ENCODE results near the gene TNPO3.
"Not testable (repeated sequence)": the region's sequence is repeated elsewhere in the genome, so short reads cannot be mapped to it uniquely, and the experiment has no call there.

Gene TNPO3

GRCh38 chr7:129013048-129013724 lies 41.7 kb downstream of the TNPO3 start:
- no peak for DNase-seq

GRCh38 chr7:129012641-129013040 lies 42.3 kb downstream of the TNPO3 start:
- DNase-seq: no peak

- no peak for DNase-seq
Observed at GRCh38 chr7:129010075-129010474, 44.8 kb downstream of the TNPO3 start.

GRCh38 chr7:129009437-129009836 lies 45.5 kb downstream of the TNPO3 start:
- no peak for DNase-seq

GRCh38 chr7:129008645-129009414 lies 46.1 kb downstream of the TNPO3 start:
- DNase-seq: no peak

- no peak for DNase-seq
Observed at GRCh38 chr7:129007572-129007971, 47.3 kb downstream of the TNPO3 start.

GRCh38 chr7:129006636-129007414 lies 48.1 kb downstream of the TNPO3 start:
- no peak for DNase-seq

GRCh38 chr7:129005186-129005585 lies 49.7 kb downstream of the TNPO3 start:
- DNase-seq: no peak

- DNase-seq: no peak
Observed at GRCh38 chr7:128997181-128997580, 57.7 kb downstream of the TNPO3 start.

- not testable (repeated sequence) for DNase-seq
Observed at GRCh38 chr7:128994560-128994959, 60.4 kb downstream of the TNPO3 start.

GRCh38 chr7:128993419-128993818 lies 61.5 kb downstream of the TNPO3 start:
- no peak for DNase-seq

- no peak for DNase-seq
Observed at GRCh38 chr7:128989961-128990360, 65.0 kb downstream of the TNPO3 start.

GRCh38 chr7:128988372-128988771 lies 66.5 kb downstream of the TNPO3 start:
- no peak for DNase-seq

GRCh38 chr7:128986609-128987008 lies 68.3 kb downstream of the TNPO3 start:
- DNase-seq: no peak

- DNase-seq: no peak
Observed at GRCh38 chr7:128985660-128986059, 69.3 kb downstream of the TNPO3 start.

- DNase-seq: no peak
Observed at GRCh38 chr7:128982105-128982504, 72.8 kb downstream of the TNPO3 start.

- no peak for DNase-seq
Observed at GRCh38 chr7:128974241-128974934, 80.5 kb downstream of the TNPO3 start.

- no peak for DNase-seq
Observed at GRCh38 chr7:128968624-128969023, 86.3 kb downstream of the TNPO3 start.

- no peak for DNase-seq
Observed at GRCh38 chr7:128963327-128963757, 91.6 kb downstream of the TNPO3 start.

- no peak for DNase-seq
Observed at GRCh38 chr7:128962899-128963298, 92.0 kb downstream of the TNPO3 start.

- no peak for DNase-seq
Observed at GRCh38 chr7:128961030-128961659, 93.8 kb downstream of the TNPO3 start.

GRCh38 chr7:128959296-128959695 lies 95.6 kb downstream of the TNPO3 start:
- no peak for DNase-seq

GRCh38 chr7:128955981-128956380 lies 98.9 kb downstream of the TNPO3 start:
- DNase-seq: no peak

Measured in CD4-positive, alpha-beta T cell treated with Interleukin-10 for 1 hour (primary cell).